HCT116 (cell line): ENCODE results near the gene ANGPTL1.

Source experiments
- CEBPB ChIP-seq: IDR thresholded peaks from 2 replicates; pipeline ENCODE4 v1.6.1; 2012; ENCODE audit warnings: low read depth
- CTCF ChIP-seq, 3 experiments: fragments of 200-600 bp in 1 of 3; sonication (generic) in 1 of 3; IDR thresholded peaks in 2 of 3; conservative IDR thresholded peaks in 1 of 3; 2 replicates each; pipeline ENCODE4 v1.5.1; 2012 to 2017; ENCODE audit warnings: low read depth in 2 of 3, low read length in 2 of 3, antibody characterized with exemption in 1 of 3, borderline replicate concordance in 1 of 3, control low read depth in 1 of 3, mild to moderate bottlenecking in 1 of 3, mixed read lengths in 1 of 3, mixed run types in 1 of 3, moderate library complexity in 1 of 3; ENCODE audit not compliant: insufficient read depth in 1 of 3
- EZH2 ChIP-seq: fragments of 200-600 bp; sonication (generic); IDR thresholded peaks from 2 replicates; pipeline ENCODE4 v1.6.1; 2017; ENCODE audit warnings: antibody characterized with exemption, mixed run types
- JUND ChIP-seq: IDR thresholded peaks from 2 replicates; pipeline ENCODE4 v1.6.1; 2012
- POLR2AphosphoS5 ChIP-seq: IDR thresholded peaks from 2 replicates; pipeline ENCODE4 v1.6.1; 2011; ENCODE audit warnings: mild to moderate bottlenecking, low read depth, low read length, moderate library complexity
- RAD21 ChIP-seq: IDR thresholded peaks from 2 replicates; pipeline ENCODE4 v1.6.1; 2012; ENCODE audit warnings: low read depth, mild to moderate bottlenecking
- SIN3A ChIP-seq: IDR thresholded peaks from 2 replicates; pipeline ENCODE4 v1.6.1; 2012; ENCODE audit warnings: low read depth

GRCh38 chr1:178918308-178918707 lies 47.4 kb upstream of the ANGPTL1 start:
- TF ChIP-seq CTCF (IDR thresholded peaks at IDR 0.05 in 2 of 3, conservative IDR thresholded peaks at IDR 0.05 in 1 of 3; ENCODE audit: borderline replicate concordance in 1 of 3, insufficient read depth in 1 of 3, low read depth in 2 of 3, low read length in 2 of 3), result no peak
- no peak for TF ChIP-seq SIN3A
- TF ChIP-seq POLR2AphosphoS5, result no peak
- TF ChIP-seq EZH2, result no peak
- no peak for TF ChIP-seq JUND
- TF ChIP-seq RAD21, result no peak
- no peak for TF ChIP-seq CEBPB
